GM21737 (cell line): ENCODE data around the gene SLC34A1.
"Not testable (repeated sequence)": the region's sequence is repeated elsewhere in the genome, so short reads cannot be mapped to it uniquely, and the experiment has no call there.

ENCODE experiments used
- ATAC-seq: cut with Tn5 transposase; IDR thresholded peaks from one replicate; pipeline ENCODE4 v1.9.1; 2021; ENCODE audit warnings: mild to moderate bottlenecking, moderate library complexity; ENCODE audit not compliant: unreplicated experiment

The SLC34A1 gene, protein sequence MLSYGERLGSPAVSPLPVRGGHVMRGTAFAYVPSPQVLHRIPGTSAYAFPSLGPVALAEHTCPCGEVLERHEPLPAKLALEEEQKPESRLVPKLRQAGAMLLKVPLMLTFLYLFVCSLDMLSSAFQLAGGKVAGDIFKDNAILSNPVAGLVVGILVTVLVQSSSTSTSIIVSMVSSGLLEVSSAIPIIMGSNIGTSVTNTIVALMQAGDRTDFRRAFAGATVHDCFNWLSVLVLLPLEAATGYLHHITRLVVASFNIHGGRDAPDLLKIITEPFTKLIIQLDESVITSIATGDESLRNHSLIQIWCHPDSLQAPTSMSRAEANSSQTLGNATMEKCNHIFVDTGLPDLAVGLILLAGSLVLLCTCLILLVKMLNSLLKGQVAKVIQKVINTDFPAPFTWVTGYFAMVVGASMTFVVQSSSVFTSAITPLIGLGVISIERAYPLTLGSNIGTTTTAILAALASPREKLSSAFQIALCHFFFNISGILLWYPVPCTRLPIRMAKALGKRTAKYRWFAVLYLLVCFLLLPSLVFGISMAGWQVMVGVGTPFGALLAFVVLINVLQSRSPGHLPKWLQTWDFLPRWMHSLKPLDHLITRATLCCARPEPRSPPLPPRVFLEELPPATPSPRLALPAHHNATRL

DNA sequence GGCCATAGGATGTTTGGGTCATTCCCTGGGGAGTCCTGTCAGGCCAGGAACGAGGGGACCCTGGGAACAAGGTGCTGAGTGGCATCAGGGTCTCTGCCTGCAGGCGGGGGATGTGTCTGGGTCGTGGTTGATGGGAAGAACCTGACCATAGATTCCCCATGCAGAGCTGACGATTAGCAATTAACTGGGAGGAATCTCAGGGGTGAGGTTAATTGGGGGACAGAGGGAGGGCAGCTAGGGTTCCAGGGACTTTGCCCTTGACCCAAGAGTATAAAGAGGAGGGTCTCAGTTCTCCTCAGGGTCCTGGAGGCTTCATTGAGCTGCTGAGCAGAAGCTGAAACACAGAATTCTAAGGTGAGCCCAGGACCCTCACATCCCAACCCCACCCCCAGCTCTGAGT lies at the start of gene SLC34A1:
TSS of gene SLC34A1 (plus strand) at position 301 of the 400 bp plus-strand sequence. CDS start 1,308 bp downstream, outside the sequence.
- ATAC-seq, result no peak

DNA sequence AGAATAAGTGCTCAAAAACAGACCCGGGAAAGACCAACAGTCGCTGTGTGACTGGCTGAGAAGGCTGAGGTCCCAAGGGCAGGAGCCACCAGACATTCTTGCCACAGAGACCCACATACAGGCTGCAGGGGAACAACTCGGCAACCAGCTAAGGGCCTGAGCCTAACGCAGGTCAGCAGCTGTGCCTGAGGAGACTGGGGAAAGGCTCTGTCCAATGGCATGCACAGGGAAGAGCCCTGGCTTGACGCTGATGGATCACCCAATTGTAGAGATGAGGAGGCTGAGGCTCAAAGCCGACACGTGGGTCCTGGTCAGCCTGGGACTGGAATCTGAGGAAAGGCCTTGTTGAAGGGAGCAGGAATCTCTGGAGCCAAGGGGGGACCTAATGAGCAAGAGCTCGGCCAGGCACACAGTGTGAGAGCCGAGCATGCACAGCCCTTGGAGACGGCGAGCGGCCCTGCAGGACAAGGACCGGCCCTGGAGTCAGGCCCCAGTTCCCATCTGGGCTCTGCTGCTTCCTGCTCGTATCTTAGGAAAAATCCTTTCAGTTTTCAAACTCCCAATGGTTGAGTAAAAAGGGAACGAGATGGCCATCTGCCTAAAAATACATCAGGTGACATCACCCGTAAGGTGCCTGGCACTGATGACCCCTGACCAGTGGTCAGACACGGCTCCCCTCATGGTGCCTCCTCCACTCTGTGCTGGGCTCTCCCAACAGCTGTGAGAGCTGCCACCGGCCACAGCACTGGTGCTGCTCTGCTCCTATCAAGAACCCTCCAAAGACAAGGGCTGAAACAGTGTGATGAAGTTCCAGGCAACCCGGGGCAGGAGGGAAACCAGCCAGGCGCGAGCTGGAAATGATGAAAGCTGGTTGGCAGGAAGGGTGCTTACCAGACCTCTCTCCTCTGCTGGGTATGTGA lies 49.2 kb upstream of the SLC34A1 start:
- no peak for ATAC-seq

DNA sequence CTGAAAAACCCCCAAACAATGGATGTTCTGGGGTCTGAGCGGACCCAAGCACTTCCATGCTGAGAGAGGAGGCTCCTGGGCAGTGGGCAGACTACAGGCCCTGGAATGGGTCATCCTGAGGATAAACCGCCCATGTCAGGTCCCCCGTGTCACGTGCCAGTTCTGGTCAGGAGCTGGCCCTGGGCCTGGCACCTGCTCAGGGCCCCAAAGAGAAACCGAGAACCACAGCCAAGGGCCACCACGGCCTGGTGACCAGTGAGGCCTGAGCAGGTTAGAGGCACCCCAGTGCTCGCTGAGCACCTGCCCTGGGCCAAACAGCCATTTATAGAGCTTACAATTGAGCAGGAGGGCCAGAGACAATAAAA lies 48.6 kb upstream of the SLC34A1 start:
- ATAC-seq, result no peak

DNA sequence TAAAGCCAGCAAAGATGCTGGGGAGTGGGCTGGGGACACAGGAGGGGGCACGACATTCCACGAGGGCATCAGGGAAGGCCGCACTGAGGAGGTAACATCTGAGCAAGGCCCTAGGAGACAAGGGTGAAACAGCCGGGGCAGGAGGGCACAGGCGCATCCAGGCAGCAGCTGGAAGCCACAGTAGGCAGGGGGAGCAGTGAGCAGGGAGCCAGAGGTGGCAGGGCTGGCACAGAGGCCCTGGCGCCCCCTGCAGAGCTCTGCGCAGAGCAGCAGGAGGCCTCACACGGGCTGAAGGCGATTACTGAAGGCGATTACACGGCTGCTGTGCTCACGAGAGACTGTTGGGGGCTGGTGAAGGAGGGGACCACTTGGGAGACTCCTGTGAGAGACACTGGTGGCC lies 48.1 kb upstream of the SLC34A1 start:
- ATAC-seq, result no peak

DNA sequence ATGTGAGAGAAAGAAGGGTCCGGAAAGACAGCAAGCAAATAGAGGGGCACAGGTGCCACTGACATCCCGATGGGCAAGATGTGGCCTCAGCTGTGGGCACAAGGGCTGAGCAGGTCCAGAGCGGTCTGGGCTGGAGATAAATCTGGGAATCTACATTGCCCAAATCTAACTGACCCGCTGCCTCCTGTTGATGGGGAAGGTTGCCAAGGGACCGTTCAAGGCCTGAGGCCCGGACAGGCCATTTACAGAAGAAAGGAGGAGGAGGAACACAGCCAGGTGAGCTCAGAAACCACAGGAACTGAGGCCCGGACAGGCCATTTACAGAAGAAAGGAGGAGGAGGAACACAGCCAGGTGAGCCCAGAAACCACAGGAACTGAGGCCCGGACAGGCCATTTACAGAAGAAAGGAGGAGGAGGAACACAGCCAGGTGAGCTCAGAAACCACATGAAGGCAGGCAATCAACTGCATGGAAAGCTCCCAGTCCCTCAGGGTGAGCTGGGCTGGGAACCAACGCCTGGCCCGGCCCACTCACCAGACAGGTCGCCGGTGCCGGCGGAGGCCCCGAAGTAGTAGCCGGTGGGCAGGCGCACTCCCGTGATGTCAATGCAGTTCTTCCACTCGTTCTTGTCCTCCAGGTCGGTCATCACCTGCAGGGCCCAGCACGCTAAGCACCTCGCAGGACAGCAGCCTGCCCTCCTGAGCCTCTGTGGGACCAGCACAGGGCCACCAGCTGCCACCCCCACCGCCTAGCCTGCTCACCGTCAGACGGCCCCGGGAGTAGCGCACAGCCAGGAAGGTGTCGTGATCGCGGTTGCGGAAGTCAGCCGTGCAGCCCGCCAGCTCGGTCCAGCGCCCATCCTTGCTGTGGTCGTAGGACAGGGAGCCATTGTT lies 47.4 kb upstream of the SLC34A1 start:
- ATAC-seq, result no peak

DNA sequence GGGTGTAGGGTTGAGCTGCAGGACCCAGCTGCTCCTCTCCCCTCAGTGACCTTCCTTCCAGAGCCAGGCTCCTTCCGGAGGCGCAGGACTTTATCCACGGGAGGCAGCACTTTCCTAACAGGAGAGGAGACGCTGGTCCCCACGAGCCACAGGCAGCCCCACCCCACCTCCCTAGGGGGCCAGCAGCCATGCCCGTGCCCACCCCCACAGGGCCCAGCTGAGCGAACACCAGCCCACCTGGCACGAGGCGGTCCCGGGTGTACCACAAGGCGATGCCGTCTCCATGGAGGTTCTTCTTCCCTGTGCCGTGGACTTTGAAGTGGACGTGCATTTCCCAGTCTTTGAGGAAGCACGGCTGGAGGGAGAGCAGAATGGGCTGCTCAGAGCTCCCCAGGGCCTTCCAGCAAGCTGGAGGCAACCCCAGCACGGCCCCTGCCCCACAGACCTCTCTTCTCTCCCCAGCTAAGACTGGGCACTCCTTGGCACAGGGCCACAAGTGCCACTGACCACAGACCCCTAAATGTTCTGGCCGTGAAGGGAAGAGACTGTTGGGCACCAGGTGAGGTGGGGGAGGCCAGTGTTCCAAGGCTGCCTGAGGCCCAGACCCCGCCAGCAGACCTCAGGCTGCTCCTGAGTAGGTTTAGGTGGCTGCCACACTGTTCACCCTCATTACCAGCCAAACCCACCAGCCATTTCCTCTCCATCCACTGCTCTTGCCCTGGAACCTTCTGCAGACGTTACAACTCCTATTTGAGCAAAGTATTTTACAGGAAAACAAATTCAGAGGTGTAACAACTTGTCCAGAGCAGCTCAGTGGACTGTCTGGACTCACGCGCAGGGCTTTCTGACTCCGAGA lies 45.8 kb upstream of the SLC34A1 start:
- no peak for ATAC-seq

DNA sequence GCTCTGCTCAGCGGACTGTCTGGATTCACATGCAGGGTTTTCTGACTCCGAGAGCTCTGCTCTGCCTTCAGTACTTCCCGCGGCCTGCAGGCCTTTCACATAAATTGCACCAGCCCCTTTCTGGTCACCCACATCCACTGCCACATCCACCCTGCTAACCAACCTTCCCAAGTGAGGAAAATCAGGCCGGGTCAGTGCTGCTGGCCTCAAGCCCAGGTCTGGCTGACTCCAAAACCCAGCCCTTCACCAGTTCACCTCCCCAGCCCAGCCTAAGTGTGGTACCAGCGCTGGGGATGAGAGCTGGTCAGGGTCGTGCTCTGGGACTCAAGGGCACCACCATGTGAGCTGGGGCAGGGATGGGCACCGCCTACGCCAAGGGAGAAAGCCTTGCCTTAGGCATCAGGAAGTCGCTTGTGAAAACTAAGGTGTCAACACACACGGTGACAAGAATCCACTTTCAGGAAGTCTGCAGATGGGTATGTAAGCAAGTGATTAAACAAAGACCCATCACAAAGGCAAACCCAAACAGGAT lies 45.1 kb upstream of the SLC34A1 start:
- no peak for ATAC-seq

DNA sequence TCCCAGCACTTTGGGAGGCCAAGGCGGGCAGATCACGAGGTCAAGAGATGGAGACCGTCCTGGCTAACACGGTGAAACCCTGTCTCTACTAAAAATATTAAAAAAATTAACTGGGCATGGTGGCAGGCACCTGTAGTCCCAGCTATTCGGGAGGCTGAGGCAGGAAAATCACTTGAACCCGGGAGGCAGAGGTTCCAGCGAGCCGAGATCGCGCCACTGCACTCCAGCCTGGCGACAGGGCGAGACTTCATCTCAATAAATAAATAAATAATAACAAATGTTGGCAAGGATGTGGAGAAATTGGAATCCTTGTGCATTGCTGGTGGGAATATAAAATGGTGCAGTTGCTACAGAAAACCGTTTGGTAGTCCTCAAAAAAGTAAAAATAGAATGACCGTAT lies 41.2 kb upstream of the SLC34A1 start:
- not testable (repeated sequence) for ATAC-seq

DNA sequence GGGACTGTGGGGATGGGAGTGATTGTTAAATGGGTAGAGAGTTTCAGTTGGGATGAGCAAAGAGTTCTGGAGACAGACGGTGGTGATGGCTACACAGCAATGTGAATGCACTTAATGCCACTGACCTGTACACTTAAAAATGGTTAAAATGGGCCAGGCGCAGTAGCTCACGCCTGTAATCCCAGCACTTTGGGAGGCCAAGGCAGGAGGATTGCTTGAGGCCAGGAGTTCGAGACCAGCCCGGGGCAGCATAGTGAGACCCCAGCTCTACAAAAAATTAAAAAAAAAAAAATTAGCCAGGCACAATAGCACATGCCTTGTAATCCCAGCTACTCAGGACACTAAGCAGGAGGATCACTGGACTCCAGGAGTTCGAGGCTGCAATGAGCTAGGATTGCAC lies 40.5 kb upstream of the SLC34A1 start:
- no peak for ATAC-seq

DNA sequence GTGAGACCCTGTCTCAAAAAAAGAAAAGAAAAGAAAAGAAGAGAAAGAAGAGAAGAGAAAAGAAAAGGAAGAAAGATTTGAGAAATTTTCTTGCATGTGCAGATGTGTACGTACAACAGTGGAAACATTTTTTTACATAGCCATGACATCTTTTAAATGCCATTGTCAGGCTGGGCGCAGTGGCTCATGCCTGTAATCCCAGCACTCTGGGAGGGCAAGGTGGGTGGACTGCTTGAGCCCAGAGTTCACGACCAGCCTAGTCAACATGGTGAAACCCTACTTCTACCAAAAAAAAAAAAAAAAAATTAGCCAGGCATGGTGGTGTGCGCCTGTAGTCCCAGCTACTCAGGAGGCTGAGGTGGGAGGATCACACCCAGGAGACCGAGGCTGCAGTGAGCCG lies 39.3 kb upstream of the SLC34A1 start:
- ATAC-seq, result no peak

DNA sequence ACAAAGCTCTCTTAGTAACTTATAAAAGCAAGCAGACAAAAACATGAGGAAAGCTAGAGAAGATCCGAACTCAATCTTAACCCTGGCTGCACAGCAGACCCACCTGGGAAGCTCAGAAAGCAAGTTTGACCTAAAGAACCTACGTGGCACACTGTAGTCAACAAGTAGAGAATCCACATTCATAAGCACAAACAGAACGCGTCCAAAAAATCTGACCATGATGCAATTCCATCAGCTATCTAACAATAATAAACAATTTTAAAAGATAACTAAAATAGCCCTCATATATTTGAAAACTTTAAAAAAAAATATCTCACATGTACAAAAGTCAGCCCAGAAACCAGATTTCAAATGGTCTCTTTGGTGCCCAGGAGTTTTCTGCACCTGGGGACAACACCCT lies 37.4 kb upstream of the SLC34A1 start:
- ATAC-seq, result no peak

DNA sequence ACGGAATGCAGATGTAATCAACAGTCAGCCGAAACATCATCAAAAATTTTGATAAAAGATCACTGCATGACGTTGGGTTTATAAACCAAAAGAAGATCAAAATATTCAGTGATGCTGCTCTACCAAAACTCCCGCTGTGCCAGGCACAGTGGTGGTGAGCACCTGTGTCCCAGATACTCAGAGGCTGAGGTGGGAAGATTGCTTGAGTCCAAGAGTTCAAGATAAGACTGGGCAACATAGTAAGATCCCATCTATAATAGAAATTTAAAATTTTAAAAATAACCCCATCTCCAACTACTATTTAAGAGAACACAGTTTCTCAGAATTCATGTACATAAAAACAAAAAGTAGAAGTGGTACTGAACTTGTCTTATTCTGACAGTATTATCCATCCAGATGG lies 36.5 kb upstream of the SLC34A1 start:
- no peak for ATAC-seq

DNA sequence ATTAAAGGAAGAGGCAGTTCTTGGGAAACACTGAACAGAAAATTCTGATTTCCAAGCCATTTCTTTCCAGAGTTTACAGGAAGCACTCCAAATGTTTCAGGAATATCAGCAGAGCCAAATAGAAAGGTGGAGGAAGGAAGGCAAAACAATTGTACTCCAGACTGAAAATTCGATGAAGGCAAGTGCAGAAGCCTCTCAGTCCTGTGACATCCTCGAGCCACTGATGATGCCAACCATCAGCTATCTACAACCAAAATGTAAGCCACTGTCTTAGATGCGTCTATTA lies 34.9 kb upstream of the SLC34A1 start:
- no peak for ATAC-seq

DNA sequence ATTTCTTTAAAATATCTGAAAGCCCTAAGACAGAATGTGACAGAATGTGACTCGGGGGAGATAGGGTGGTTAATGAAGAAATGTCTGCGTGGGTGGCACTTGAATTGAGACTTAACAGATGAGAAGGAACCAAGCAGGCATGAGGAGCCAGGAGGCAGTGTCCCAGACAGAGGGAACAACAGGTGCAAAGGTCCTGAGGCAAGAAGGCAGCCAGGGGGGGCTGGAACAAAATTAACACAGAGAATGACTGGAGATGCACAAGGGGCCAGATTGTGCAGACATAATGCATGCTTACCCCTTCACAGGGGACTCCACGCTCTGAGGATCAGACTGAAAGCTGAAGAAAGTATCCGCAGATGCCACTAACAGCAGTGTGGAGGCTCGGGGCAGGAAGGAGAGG lies 34.5 kb upstream of the SLC34A1 start:
- no peak for ATAC-seq

DNA sequence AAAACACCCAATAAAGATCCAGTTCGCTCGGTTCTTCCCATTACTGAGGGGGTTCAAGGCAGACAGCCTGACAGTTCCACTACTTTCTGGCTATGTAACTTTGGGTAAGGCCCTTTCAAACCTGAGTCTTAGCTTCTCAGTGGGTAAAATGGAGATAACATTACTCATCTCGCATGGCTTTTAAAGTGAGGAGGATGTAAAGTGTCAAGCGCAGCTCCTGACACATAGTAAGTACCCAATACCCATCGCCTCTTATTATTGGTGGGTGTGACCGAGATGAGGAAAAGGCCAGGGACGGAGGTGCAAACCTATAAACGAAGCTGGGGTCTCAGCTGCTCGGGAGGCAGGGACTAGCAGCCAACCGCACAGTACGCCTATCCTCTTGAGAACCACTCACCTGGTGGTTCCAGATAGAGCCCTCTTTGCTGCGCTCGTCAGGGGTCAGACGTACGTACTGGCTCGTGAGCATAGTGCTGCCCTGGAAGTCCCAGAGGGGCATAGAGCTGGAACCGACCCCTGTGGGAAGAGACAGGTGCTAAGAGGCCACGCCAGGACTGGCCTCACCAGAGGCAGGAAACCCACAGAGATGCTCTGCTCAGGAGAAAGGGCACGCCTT lies 33.4 kb upstream of the SLC34A1 start:
- ATAC-seq, result peak; percentile 4

DNA sequence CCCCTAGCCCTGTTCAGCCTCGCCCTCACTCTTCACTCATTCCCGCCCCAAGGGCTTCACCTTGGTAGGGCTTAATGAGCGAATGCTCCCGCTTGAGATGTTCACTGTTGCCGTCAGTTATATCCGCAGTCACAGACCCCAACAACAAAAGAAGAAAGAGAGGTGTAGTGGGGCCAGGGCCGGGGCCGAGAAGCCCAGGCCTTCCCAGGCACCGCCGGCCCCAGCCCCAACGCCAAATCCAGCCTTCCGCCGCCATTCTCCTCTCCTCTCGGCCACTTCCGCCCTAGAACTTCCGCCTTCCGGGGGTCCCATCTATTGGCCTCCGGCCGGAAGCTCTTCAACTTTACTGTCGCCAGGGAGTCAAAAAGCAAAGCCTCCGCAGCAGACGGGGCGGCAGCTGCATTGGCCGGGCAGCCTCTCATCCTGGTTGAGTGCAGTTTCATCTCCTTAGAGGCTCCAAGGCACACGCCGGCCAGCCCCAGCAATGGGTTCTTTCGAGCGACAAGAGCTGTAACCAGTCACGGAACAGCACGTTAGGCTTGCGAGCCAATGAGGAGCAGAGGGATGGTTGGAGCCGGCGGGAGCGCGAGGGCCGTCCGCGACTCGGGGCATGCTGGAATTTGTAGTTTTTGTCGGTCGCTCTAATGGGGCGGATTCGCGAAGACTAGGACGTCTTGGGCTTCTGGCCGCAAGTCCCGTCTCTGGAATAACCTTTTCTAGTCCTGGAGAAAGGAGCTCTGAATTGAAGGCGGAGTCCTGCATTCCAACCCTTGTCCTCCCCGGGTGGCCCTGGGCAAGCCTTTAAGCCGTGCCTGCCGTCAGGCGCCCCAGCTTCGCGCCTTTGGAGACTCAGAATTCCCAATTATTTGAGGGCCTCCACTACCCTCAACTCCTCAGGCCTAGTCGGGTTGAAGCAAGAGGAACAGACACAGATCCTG lies 32.6 kb upstream of the SLC34A1 start, which contains the start of gene LMAN2:
TSS of gene LMAN2 (minus strand) at position 277 of the 938 bp plus-strand sequence. CDS start at position 256, 21 bp downstream.
- ATAC-seq, result peak; percentile 92

DNA sequence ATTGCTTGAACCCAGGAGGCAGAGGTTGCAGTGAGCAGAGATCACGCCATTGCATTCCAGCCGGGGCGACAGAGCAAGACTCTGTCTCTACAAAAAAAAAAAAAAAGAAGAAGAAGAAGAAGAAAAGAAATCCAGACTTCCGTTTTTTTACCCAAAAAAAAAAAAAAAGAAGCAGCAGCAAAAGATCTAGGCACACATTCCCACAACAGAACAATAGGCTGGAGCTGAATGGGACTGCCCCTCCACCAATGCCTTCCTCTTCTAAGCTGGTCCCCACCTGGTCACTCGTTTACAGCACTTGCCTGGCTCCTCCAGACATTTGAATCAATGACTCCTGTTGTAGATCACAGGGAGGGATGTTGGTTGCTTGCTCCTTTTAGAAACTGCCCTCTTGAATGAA lies 31.1 kb upstream of the SLC34A1 start:
- no peak for ATAC-seq

DNA sequence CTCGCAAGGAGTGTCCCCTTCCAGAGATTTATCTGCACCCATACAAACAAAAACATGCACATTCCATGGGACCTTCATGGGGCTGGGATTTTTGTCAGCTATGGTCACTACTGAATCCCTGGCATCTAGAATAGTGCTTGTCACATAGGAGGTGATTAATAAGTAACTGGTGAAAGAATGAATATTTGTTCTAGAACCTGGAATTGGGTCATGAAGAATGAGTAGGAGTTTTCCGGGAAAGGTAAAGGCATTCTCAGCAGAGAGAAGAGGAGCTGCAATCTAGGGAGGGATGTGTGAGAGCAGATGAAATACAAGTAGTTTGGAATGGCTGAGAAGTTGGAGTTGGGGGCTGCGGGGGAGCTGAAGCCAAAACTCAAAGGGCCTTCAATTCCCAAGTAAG lies 30.0 kb upstream of the SLC34A1 start:
- no peak for ATAC-seq
